Measurements from ENCODE around the gene IL17REL.

IL17REL gene

GRCh38 chr22:49996119-49996517 lies 16.4 kb downstream of the IL17REL start:
- Histone ChIP-seq H3K9me3 (ENCODE audit: insufficient read depth, low read depth, low read length) (peaks cover 2% of the 10 kb centered on the region; the same call in 1 of the 2 replicates), H3K36me3 (ENCODE audit: insufficient read depth, low read length) (no peaks in the 10 kb centered on the region), H3K4me3 (ENCODE audit: low read length, poor library complexity, severe bottlenecking) (no peak overlapping the region), H3K4me2 (ENCODE audit: low read depth, low read length, poor library complexity, severe bottlenecking) (no peak overlapping the region), H3K27me3 (ENCODE audit: insufficient read depth, low read length, poor library complexity, severe bottlenecking) (no peaks in the 10 kb centered on the region), H2AFZ (ENCODE audit: low read length) (no peak overlapping the region), H3K9me2 (replicated peaks; ENCODE audit: low read depth, low read length) (no peaks in the 10 kb centered on the region), H3K9ac (ENCODE audit: low read depth, low read length, poor library complexity, severe bottlenecking) (no peak overlapping the region), H3F3A (ENCODE audit: low read depth) (no peaks in the 10 kb centered on the region), H3K4me1 (ENCODE audit: insufficient read depth, low read length, poor library complexity, severe bottlenecking) (peaks cover 3% of the 10 kb centered on the region), H3K79me2 (ENCODE audit: insufficient read depth, low read length) (no peaks in the 10 kb centered on the region), H4K20me1 (ENCODE audit: insufficient read depth, low read length, poor library complexity, severe bottlenecking) (no peaks in the 10 kb centered on the region)
- TF ChIP-seq CTCF (conservative IDR thresholded peaks at IDR 0.05; ENCODE audit: low read length) = no peak
- no peak for TF ChIP-seq EZH2phosphoT487 (IDR thresholded peaks at IDR 0.05; ENCODE audit: borderline replicate concordance)

- Histone ChIP-seq H4K20me1 (ENCODE audit: insufficient read depth, low read length, poor library complexity, severe bottlenecking) (no peaks in the 10 kb centered on the region), H3K36me3 (ENCODE audit: insufficient read depth, low read length) (no peaks in the 10 kb centered on the region), H3K9me2 (replicated peaks; ENCODE audit: low read depth, low read length) (no peaks in the 10 kb centered on the region), H3K4me1 (ENCODE audit: insufficient read depth, low read length, poor library complexity, severe bottlenecking) (peaks cover 3% of the 10 kb centered on the region), H3K79me2 (ENCODE audit: insufficient read depth, low read length) (no peaks in the 10 kb centered on the region), H3K27me3 (ENCODE audit: insufficient read depth, low read length, poor library complexity, severe bottlenecking) (no peaks in the 10 kb centered on the region), H3K4me3 (ENCODE audit: low read length, poor library complexity, severe bottlenecking) (no peak overlapping the region), H2AFZ (ENCODE audit: low read length) (no peak overlapping the region), H3F3A (ENCODE audit: low read depth) (no peaks in the 10 kb centered on the region), H3K9ac (ENCODE audit: low read depth, low read length, poor library complexity, severe bottlenecking) (no peak overlapping the region), H3K9me3 (ENCODE audit: insufficient read depth, low read depth, low read length) (peaks cover 5% of the 10 kb centered on the region; the same call in 1 of the 2 replicates), H3K4me2 (ENCODE audit: low read depth, low read length, poor library complexity, severe bottlenecking) (no peak overlapping the region)
- no peak for TF ChIP-seq CTCF (conservative IDR thresholded peaks at IDR 0.05; ENCODE audit: low read length)
- no peak for TF ChIP-seq EZH2phosphoT487 (IDR thresholded peaks at IDR 0.05; ENCODE audit: borderline replicate concordance)
Measured at GRCh38 chr22:49995361-49996118, 17.0 kb downstream of the IL17REL start.

- Histone ChIP-seq H3F3A (ENCODE audit: low read depth) (no peaks in the 10 kb centered on the region), H2AFZ (ENCODE audit: low read length) (no peak overlapping the region), H3K9me3 (ENCODE audit: insufficient read depth, low read depth, low read length) (peaks cover 5% of the 10 kb centered on the region; the same call in 1 of the 2 replicates), H3K9ac (ENCODE audit: low read depth, low read length, poor library complexity, severe bottlenecking) (no peak overlapping the region), H3K79me2 (ENCODE audit: insufficient read depth, low read length) (no peaks in the 10 kb centered on the region), H4K20me1 (ENCODE audit: insufficient read depth, low read length, poor library complexity, severe bottlenecking) (no peaks in the 10 kb centered on the region), H3K4me1 (ENCODE audit: insufficient read depth, low read length, poor library complexity, severe bottlenecking) (peaks cover 3% of the 10 kb centered on the region), H3K36me3 (ENCODE audit: insufficient read depth, low read length) (no peaks in the 10 kb centered on the region), H3K9me2 (replicated peaks; ENCODE audit: low read depth, low read length) (no peaks in the 10 kb centered on the region), H3K4me3 (ENCODE audit: low read length, poor library complexity, severe bottlenecking) (no peak overlapping the region), H3K4me2 (ENCODE audit: low read depth, low read length, poor library complexity, severe bottlenecking) (no peak overlapping the region), H3K27me3 (ENCODE audit: insufficient read depth, low read length, poor library complexity, severe bottlenecking) (no peaks in the 10 kb centered on the region)
- no peak for TF ChIP-seq EZH2phosphoT487 (IDR thresholded peaks at IDR 0.05; ENCODE audit: borderline replicate concordance)
- TF ChIP-seq CTCF (conservative IDR thresholded peaks at IDR 0.05; ENCODE audit: low read length) = no peak
Measured at GRCh38 chr22:49995041-49995360, 17.6 kb downstream of the IL17REL start.
